Karpas-422 (cell line): ENCODE results near the gene INPP4A. TPM values are rescaled to one million over a fixed set of nuclear protein-coding genes. Genes with fewer than 3 reads are reported as not detected.

ENCODE experiments used
- DNase-seq: peaks from one replicate; pipeline ENCODE4 v3.0.0-alpha.2; 2015
- H2AFZ ChIP-seq: fragments of 200-600 bp; sonication (generic); 2 replicates; pipeline ENCODE4 v1.6.1; 2014; ENCODE audit warnings: antibody characterized with exemption, low read length, mixed read lengths
- H3K27ac ChIP-seq: fragments of 200-600 bp; sonication (generic); 2 replicates; pipeline ENCODE4 v1.5.1; 2014; ENCODE audit warnings: mild to moderate bottlenecking, low read length, moderate library complexity
- H3K27me3 ChIP-seq: fragments of 200-600 bp; sonication (generic); 2 replicates; pipeline ENCODE4 v1.6.1; 2014; ENCODE audit warnings: low read length, mixed read lengths
- H3K36me3 ChIP-seq: fragments of 200-600 bp; sonication (generic); 2 replicates; pipeline ENCODE4 v1.6.1; 2014; ENCODE audit warnings: low read length, mixed read lengths; ENCODE audit not compliant: insufficient read depth
- H3K4me1 ChIP-seq: fragments of 200-600 bp; sonication (generic); 2 replicates; pipeline ENCODE4 v1.6.1; 2014; ENCODE audit warnings: mild to moderate bottlenecking, low read length, mixed read lengths
- H3K4me2 ChIP-seq: fragments of 200-600 bp; sonication (generic); 2 replicates; pipeline ENCODE4 v1.6.1; 2014; ENCODE audit warnings: low read length, low read depth, mild to moderate bottlenecking; ENCODE audit not compliant: poor library complexity, severe bottlenecking
- H3K4me3 ChIP-seq: fragments of 200-600 bp; sonication (generic); 2 replicates; pipeline ENCODE4 v1.5.1; 2014; ENCODE audit warnings: mild to moderate bottlenecking, antibody characterized with exemption, low read length, mixed read lengths
- H3K79me2 ChIP-seq: fragments of 200-600 bp; sonication (generic); 2 replicates; pipeline ENCODE4 v1.6.1; 2014; ENCODE audit warnings: mild to moderate bottlenecking, low read length, mixed read lengths
- H3K9ac ChIP-seq: fragments of 200-600 bp; sonication (generic); 2 replicates; pipeline ENCODE4 v1.6.0; 2014; ENCODE audit warnings: low read length
- H3K9me2 ChIP-seq: fragments of 200-600 bp; sonication (generic), shearing (Covaris generic); replicated peaks from 2 replicates; pipeline ENCODE4 v1.6.0; 2014; ENCODE audit warnings: mild to moderate bottlenecking, low read length, moderate library complexity; ENCODE audit not compliant: insufficient read depth
- H3K9me3 ChIP-seq: fragments of 300-700, 200-600 bp; sonication (generic); 2 replicates; pipeline ENCODE4 v1.6.1; 2014; ENCODE audit warnings: low read length, mixed read lengths
- H4K20me1 ChIP-seq: fragments of 200-600 bp; sonication (generic); 2 replicates; pipeline ENCODE4 v1.6.1; 2014; ENCODE audit warnings: mild to moderate bottlenecking, antibody characterized with exemption, low read length, low read depth; ENCODE audit not compliant: insufficient read depth
- total RNA-seq: library from RNA; depleted of rRNA; stranded (reverse); fragments of >200 nt; shearing (Covaris generic); gene quantifications from 2 replicates; pipeline ENCODE4 v1.2.3, GENCODE V29; 2014; ENCODE audit warnings: low replicate concordance

The INPP4A gene
- total RNA-seq, 1 experiment from 2014 or later: 5.3 TPM

DNA sequence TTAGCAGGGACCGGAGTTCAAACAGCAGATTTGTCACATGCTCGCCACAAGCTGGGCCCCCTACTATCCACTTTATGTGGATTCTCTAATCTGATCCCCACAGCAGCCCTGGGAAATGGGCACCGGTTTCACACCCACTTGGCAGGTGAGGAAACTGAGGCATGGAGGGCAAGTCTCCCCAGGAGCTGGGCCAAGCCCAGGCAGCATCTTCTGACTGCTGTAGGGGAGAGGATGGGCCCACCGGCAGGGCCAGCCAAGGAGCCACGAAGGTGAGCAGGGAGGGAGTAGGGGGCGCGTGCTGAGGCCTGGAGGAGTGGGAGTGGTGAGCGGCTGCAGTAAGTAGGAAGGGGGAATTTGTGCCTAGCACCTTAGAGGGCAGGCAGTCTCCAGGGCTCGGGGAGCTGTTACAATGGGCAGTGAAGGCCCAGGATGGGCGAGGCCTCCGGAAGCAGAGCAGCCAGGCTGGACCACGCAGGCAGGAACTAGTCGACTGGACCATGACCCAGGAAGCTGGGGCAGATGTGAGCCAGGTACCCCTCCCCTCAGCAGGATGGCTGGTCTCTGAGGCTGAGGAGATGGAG lies 126.6 kb downstream of the INPP4A start:
- Histone ChIP-seq H3K9me2 (no peaks in the 10 kb centered on the region), H3K36me3 (no peaks in the 10 kb centered on the region), H3K79me2 (no peaks in the 10 kb centered on the region)

DNA sequence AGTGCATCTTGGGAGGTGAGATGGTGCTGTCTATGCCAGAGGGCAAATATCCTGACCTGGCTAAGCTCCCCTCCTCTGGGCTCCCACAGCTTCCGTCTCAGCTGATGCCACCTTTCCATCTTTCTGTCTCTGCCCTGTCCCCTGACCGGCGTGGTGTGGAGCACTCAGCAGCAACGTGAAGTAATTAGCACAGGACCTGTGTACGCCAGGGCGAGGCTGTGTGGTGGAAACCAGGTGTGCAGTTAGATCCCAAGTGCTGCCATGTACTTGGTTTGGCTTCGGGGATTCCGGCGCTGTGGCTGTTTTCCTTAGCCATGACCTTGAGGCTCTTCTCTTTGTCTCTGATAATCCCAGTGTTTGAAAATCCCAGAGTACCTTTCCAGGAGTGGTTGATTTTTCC lies 127.1 kb downstream of the INPP4A start:
- Histone ChIP-seq H4K20me1 (peaks cover 4% of the 10 kb centered on the region; the same call in 1 of the 2 replicates), H3K27me3 (no peaks in the 10 kb centered on the region), H3K9ac (no peak overlapping the region), H3K36me3 (no peaks in the 10 kb centered on the region), H3K79me2 (no peaks in the 10 kb centered on the region), H3K9me2 (no peaks in the 10 kb centered on the region), H2AFZ (no peak overlapping the region), H3K4me1 (no peaks in the 10 kb centered on the region), H3K9me3 (no peaks in the 10 kb centered on the region), H3K27ac (no peak overlapping the region), H3K4me2 (no peak overlapping the region), H3K4me3 (no peak overlapping the region)
- DNase-seq: no peak

More for the DNA sequence above, 126.6 kb downstream of the INPP4A start:
- H3K9me3 ChIP-seq: no peaks in the 10 kb centered on the region
- H2AFZ ChIP-seq: no peak overlapping the region
- H3K9ac ChIP-seq: no peak overlapping the region
- H3K27me3 ChIP-seq: no peaks in the 10 kb centered on the region
- no peak overlapping the region for H3K27ac ChIP-seq
- H3K4me3 ChIP-seq: no peak overlapping the region
- H4K20me1 ChIP-seq: peaks cover 4% of the 10 kb centered on the region; the same call in 1 of the 2 replicates
- H3K4me1 ChIP-seq: no peaks in the 10 kb centered on the region
- no peak for DNase-seq
- H3K4me2 ChIP-seq: no peak overlapping the region

DNA sequence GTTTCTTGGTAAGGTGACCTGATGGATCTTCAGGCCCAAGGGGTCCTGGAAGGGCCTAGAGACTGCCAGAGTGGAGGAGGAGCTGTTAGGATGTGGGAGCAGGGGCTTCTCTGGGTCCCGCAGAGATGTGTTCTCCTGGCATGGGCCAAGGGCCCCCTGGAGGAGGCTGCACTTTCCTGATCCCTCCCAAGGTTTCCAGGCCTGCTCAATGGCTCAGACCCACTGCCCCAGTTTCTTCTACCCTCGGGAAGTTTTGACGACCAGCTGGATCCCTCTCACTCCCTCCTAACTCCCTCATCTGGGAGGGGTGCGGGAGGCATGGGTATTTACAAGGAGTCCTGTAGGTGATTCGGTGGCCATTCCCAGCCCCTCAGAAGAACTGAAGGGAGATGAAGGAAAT lies 127.6 kb downstream of the INPP4A start:
- no peaks in the 10 kb centered on the region for H3K9me3 ChIP-seq

DNA sequence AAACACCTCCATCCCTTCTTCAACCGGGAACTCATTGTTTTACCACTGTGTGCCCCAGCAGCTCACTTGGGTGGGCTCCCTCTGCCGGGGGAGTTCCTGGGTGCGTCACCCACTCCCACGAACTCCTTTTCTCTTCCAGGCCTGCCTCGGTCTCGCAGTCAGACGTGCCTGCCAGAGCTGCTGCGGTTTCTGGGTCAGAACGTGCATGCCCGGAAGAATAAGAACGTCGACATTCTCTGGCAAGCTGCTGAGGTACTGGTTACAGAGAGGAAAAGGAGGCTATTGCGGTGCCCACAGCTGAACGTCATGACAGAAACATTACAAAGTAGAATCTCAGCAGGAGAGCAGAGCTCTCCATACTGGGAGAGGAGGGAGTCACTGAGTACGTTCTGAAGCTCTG lies 128.0 kb downstream of the INPP4A start:
- Histone ChIP-seq H2AFZ (no peak overlapping the region), H3K36me3 (no peaks in the 10 kb centered on the region), H3K4me1 (no peaks in the 10 kb centered on the region), H3K27me3 (no peaks in the 10 kb centered on the region), H3K9me2 (no peaks in the 10 kb centered on the region), H3K4me2 (no peak overlapping the region), H3K27ac (no peak overlapping the region), H3K79me2 (no peaks in the 10 kb centered on the region), H4K20me1 (peaks cover 4% of the 10 kb centered on the region; the same call in 1 of the 2 replicates), H3K4me3 (no peak overlapping the region), H3K9me3 (no peaks in the 10 kb centered on the region), H3K9ac (no peak overlapping the region)
- no peak for DNase-seq

More for the DNA sequence above, 127.6 kb downstream of the INPP4A start:
- no peak overlapping the region for H3K9ac ChIP-seq
- peaks cover 4% of the 10 kb centered on the region; the same call in 1 of the 2 replicates for H4K20me1 ChIP-seq
- H3K27ac ChIP-seq: no peak overlapping the region
- H3K36me3 ChIP-seq: no peaks in the 10 kb centered on the region
- H3K79me2 ChIP-seq: no peaks in the 10 kb centered on the region
- H3K9me2 ChIP-seq: no peaks in the 10 kb centered on the region
- H3K4me2 ChIP-seq: no peak overlapping the region
- DNase-seq: no peak
- H2AFZ ChIP-seq: no peak overlapping the region
- H3K27me3 ChIP-seq: no peaks in the 10 kb centered on the region
- no peaks in the 10 kb centered on the region for H3K4me1 ChIP-seq
- no peak overlapping the region for H3K4me3 ChIP-seq

DNA sequence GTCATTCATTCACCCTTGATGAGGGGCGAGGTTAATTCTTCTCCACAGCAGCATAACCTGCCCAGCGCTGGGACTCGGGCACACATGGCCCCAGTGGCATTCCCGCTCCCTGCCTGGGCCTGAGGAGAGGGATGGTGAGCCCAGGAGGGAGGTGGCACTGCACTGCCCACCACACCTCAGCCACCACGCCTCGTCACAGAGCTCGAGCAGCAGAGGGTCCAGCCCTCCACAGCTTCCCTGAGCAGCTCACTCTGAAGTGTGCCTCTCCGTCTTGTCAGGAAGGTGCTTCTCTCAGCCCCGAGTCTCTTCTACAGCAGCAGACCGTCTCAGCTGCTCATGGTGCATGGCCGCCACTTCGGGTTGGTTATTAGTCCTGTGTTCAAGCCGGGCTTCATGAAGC lies 128.8 kb downstream of the INPP4A start:
- H3K27ac ChIP-seq: no peak overlapping the region
- H3K4me1 ChIP-seq: no peaks in the 10 kb centered on the region
- peaks cover 4% of the 10 kb centered on the region; the same call in 1 of the 2 replicates for H4K20me1 ChIP-seq
- DNase-seq: no peak
- H3K9ac ChIP-seq: no peak overlapping the region
- H2AFZ ChIP-seq: no peak overlapping the region
- H3K4me3 ChIP-seq: no peak overlapping the region
- no peaks in the 10 kb centered on the region for H3K9me3 ChIP-seq
- H3K36me3 ChIP-seq: no peaks in the 10 kb centered on the region
- H3K27me3 ChIP-seq: no peaks in the 10 kb centered on the region
- no peaks in the 10 kb centered on the region for H3K79me2 ChIP-seq
- no peaks in the 10 kb centered on the region for H3K9me2 ChIP-seq
- H3K4me2 ChIP-seq: no peak overlapping the region

DNA sequence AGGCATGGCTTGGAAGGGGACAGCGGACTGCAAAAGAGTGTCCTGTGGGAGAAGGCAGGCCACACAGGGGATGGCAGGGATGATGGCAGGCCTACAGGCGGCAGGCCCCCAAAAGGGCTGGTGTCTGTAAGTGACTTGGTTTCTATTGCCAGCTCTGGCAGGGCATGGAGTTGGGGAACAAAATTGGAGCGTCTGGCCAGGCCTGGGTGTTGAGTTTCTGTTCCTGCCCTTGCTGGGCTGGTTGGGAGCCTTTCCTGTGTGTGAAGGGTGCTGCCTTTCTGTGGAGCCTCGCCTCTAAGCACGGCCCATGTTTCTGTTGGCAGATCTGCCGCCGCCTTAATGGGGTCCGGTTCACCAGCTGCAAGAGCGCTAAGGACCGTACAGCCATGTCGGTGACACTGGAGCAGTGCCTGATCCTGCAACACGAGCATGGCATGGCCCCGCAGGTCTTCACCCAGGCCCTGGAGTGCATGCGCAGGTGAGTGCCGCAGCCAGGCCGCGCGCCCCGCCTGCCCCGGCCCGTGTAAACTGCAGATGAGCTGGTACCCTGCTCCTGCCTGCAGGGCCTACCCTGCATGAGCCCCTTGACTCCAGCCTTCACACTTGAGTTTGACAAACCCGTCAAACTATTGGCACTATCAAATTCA lies 132.1 kb downstream of the INPP4A start:
- no peaks in the 10 kb centered on the region for H3K27me3 ChIP-seq
- H3K4me3 ChIP-seq: no peak overlapping the region
- H3K4me2 ChIP-seq: no peak overlapping the region
- no peaks in the 10 kb centered on the region for H3K4me1 ChIP-seq
- H3K36me3 ChIP-seq: no peaks in the 10 kb centered on the region
- no peak overlapping the region for H2AFZ ChIP-seq
- H3K9me2 ChIP-seq: no peaks in the 10 kb centered on the region
- H4K20me1 ChIP-seq: no peaks in the 10 kb centered on the region
- H3K9me3 ChIP-seq: no peaks in the 10 kb centered on the region
- no peaks in the 10 kb centered on the region for H3K79me2 ChIP-seq
- DNase-seq: no peak
- H3K27ac ChIP-seq: no peak overlapping the region
- no peak overlapping the region for H3K9ac ChIP-seq

DNA sequence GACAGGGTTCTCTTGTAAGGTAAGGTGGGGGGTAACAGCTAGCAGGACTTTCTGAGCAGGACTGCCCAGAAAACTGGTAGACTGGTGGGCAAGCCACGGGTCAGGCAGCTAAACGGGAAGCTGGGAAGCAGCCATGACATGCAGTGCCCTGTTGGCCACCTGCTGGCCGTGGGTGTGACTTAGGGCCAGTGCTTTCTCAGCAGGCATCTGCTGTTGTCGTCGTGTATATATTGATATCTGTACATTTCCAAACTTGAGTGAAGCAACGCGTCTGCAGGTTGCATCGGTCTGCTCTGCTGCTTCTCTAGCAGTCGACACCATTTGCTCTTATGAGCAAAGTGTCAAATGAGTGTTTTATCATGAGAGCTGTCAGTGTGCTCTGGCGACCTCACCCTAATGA lies 132.7 kb downstream of the INPP4A start:
- no peaks in the 10 kb centered on the region for H3K36me3 ChIP-seq
- no peak overlapping the region for H3K4me3 ChIP-seq
- H3K4me2 ChIP-seq: no peak overlapping the region
- H4K20me1 ChIP-seq: no peaks in the 10 kb centered on the region
- DNase-seq: no peak
- no peaks in the 10 kb centered on the region for H3K79me2 ChIP-seq
- no peaks in the 10 kb centered on the region for H3K27me3 ChIP-seq
- H3K9me2 ChIP-seq: no peaks in the 10 kb centered on the region
- no peak overlapping the region for H3K27ac ChIP-seq
- H3K4me1 ChIP-seq: no peaks in the 10 kb centered on the region
- H3K9ac ChIP-seq: no peak overlapping the region
- no peak overlapping the region for H2AFZ ChIP-seq
- no peaks in the 10 kb centered on the region for H3K9me3 ChIP-seq

DNA sequence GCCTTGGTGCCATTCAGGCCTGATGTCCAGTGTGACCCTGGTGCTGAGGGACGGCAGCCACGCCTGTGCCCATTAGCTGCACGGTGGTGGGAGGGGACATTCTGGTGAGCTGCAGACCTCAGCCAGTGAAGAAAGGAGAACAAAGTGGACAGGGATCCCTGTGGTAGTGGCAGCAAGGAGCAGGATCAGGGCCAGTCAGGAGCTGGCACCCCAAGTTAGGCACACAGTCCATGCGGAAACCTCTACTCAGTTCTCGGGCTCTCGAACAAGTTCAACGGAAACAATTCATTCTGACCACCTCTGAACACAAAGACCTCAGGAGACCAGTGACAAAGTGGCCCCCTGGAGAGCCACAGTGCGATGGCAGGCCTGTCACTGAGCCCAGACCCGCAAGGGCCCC lies 133.6 kb downstream of the INPP4A start:
- Histone ChIP-seq H3K79me2 (no peaks in the 10 kb centered on the region), H3K27me3 (no peaks in the 10 kb centered on the region), H2AFZ (no peak overlapping the region), H3K4me3 (no peak overlapping the region), H3K9me3 (no peaks in the 10 kb centered on the region), H3K4me1 (no peaks in the 10 kb centered on the region), H4K20me1 (no peaks in the 10 kb centered on the region), H3K27ac (no peak overlapping the region), H3K9ac (no peak overlapping the region), H3K36me3 (no peaks in the 10 kb centered on the region), H3K4me2 (no peak overlapping the region), H3K9me2 (no peaks in the 10 kb centered on the region)
- DNase-seq: no peak
